Astrocyte of the spinal cord (primary cell): ENCODE data around the gene MXRA5.
A peak's percentile ranks its signal among the peaks of the same experiment; 100 is the strongest.

Experiments
- DNase-seq: peaks from one replicate; pipeline ENCODE4 v3.0.0; 2011; ENCODE audit warnings: low read depth, low spot score
- H3K4me3 ChIP-seq: 2 replicates; pipeline ENCODE4 v1.5.1; 2011; ENCODE audit warnings: low read depth, mild to moderate bottlenecking, low read length, moderate library complexity
- in situ Hi-C: cut with HindIII; loops from 2 replicates; pipeline ENCODE4 v1.10.0; 2017; ENCODE audit warnings: low sequenced_read_pairs
- TF ChIP-seq, protein P1 (sequence below): IDR thresholded peaks from 2 replicates; pipeline ENCODE4 v1.5.1; 2012; ENCODE audit warnings: low read depth, mild to moderate bottlenecking, low read length, inconsistent platforms

MXRA5 gene

DNA sequence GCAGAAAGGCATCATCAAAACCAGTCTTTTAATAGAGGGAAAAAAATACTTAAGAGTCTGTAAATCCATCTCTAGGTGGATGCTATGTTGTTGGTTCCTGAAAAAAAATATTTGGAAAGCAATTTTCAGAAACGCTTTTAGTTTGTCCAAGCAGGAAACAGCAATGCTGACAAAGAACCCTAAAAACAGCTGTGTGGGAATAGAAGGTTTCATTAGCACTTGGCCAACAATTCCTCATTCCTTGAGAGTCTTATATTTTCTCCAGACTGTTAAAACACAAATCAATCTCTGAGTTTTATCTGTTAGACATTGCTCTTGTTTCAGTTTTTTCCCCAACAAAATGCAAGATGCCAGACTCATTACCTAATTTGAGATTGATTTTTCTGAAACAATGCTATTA is 6.4 kb downstream of the MXRA5 start:
- H3K4me3 ChIP-seq, result no peak overlapping the region
- TF ChIP-seq, protein P1, sequence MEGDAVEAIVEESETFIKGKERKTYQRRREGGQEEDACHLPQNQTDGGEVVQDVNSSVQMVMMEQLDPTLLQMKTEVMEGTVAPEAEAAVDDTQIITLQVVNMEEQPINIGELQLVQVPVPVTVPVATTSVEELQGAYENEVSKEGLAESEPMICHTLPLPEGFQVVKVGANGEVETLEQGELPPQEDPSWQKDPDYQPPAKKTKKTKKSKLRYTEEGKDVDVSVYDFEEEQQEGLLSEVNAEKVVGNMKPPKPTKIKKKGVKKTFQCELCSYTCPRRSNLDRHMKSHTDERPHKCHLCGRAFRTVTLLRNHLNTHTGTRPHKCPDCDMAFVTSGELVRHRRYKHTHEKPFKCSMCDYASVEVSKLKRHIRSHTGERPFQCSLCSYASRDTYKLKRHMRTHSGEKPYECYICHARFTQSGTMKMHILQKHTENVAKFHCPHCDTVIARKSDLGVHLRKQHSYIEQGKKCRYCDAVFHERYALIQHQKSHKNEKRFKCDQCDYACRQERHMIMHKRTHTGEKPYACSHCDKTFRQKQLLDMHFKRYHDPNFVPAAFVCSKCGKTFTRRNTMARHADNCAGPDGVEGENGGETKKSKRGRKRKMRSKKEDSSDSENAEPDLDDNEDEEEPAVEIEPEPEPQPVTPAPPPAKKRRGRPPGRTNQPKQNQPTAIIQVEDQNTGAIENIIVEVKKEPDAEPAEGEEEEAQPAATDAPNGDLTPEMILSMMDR, result no peak
- in situ Hi-C loops, result no loop called here
- DNase-seq, result no peak

DNA sequence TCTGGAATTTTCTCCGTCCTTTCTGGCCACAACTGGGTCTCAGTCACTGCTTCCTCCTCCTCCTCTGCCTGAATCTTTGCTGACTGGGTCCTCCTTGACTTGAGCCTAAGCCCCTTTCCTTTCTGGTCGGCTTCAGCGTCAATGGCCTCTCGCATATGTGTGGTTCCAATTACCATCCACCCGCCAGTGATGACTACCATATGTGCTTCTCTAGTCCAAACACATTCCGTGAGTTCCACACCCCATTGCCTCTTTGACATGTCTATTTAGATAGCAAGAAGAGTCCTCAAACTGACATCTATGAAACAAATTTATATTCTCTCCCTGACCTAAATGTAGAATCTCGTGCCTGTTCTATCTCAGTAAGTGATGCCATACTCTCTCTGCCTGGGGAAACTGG is 19.8 kb downstream of the MXRA5 start:
- DNase-seq, result peak; percentile 9
- in situ Hi-C loops, result no loop called here

DNA sequence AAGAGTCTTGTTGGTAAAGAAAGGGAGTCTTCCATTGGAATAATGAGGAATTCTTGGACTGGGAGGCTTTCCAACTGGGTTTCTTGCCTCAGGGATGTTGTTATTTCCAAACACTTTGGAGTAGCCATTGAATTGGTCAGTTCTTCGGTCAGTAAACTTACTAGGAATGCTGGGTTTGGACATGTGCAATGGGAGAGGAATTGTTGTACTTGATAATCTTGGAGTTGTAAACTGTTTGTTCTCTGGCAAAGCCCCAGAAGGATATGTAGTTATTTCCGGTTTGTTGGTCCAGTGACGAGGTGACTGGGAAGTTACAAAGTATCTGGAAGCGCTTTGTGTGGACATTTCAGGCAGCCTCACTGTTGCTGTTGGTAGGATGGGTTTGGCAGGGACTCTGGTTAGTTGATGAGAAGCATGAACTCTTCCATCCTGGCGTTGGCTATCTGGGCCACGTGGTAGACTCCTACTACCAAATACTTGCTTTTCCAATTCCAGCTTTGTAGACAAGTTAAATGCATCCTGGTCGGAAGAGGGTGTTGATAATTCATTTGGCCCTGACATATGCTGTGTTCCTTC is 25.9 kb downstream of the MXRA5 start:
- TF ChIP-seq, protein P1, result no peak
- in situ Hi-C loops, result no loop called here
- DNase-seq, result no peak
- no peak overlapping the region for H3K4me3 ChIP-seq

More for the DNA sequence above, 19.8 kb downstream of the MXRA5 start:
- TF ChIP-seq, protein P1, result no peak
- H3K4me3 ChIP-seq, result no peak overlapping the region

DNA sequence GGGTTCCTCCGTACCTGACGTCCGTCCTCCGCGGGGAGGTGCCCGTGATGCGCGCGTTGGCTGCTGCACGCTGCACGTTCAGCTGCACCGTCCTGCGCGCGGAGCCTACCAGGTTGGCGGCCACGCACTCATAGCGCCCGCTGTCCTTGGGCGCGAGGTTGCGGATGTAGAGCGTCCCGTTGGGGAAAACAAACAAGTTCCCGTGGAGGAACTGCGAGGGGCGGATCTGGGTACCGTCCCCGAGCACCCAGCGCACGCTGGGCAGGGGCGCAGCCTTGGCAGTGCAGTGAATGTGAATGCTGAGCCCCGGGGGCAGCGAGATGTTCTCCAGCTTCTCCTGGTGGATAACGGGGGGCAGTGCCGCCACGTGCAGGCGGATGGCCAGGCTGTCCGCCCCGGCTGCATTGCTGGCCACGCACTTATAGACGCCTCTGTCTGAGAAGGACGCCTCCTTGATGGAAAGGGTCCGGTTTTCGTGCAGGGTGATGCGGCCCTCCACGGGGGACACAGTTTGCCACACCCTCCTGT is 29.2 kb downstream of the MXRA5 start:
- H3K4me3 ChIP-seq, result no peak overlapping the region
- in situ Hi-C loops, result no loop called here
- TF ChIP-seq, protein P1, result no peak
- no peak for DNase-seq

DNA sequence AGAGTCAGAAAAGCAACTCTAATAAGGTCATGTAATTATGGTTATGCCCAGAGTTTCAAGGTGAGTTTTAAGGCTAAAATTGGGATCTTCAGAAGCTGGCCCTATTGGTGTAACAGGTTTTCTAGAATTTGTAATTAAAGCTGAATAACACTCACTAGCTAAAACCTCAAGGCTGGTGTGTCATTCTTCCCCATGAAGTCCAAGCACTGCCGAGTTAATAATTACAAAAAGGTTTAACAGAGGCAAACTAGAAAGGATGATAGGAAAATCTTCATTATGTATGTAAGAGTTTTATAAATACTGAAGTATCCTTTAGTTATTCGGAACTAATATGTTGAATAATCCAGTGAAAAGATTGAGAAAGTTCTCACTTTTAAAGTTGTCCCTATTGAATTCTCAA is 34.3 kb downstream of the MXRA5 start:
- TF ChIP-seq, protein P1, result no peak
- no peak for DNase-seq
- in situ Hi-C loops, result no loop called here
- H3K4me3 ChIP-seq, result no peak overlapping the region

DNA sequence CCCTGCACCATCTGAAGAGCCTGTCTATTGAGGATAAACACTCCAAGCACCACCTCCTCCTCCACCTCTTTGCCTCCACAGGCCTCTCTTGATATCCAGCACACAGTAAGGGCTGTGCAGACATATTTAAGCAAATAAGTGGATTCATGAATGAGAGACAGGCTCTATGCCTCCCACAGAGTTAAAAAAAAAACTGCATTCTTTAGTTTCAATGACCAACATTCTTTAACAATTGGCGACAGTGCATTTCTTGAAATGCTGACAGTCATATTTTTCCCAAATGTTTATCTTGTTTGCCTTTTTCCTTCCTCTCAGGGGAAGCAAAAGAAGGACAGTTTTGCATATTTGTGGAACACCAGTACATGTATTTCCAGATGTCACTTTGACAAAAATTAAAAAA is 38.6 kb downstream of the MXRA5 start:
- H3K4me3 ChIP-seq, result no peak overlapping the region
- in situ Hi-C loops, result no loop called here
- TF ChIP-seq, protein P1, result no peak
- no peak for DNase-seq
